HepG2 (cell line): ENCODE data around the gene MTSS2. TPM values are rescaled to one million over a fixed set of nuclear protein-coding genes. Genes with fewer than 3 reads are reported as not detected.

Source experiments
- NFYC ChIP-seq: IDR thresholded peaks from 2 replicates; pipeline ENCODE4 v1.6.1; 2016; ENCODE audit warnings: missing genetic modification reagents, missing compliant biosample characterization
- RARG ChIP-seq: sonication (generic); formaldehyde crosslinking; IDR thresholded peaks from 2 replicates; pipeline ENCODE4 v1.4.0; 2020; ENCODE audit warnings: low read depth, mild to moderate bottlenecking, missing genetic modification reagents
- RCOR2 ChIP-seq: IDR thresholded peaks from 2 replicates; pipeline ENCODE4 v1.6.1; 2016; ENCODE audit warnings: missing biosample characterization, missing genetic modification reagents
- SIX1 ChIP-seq: sonication (generic); formaldehyde crosslinking; IDR thresholded peaks from 2 replicates; pipeline ENCODE4 v1.4.0; 2020; ENCODE audit warnings: missing genetic modification reagents, borderline replicate concordance
- SMYD3 ChIP-seq: sonication (generic); formaldehyde crosslinking; IDR thresholded peaks from 2 replicates; pipeline ENCODE4 v1.8.1; 2023; ENCODE audit warnings: mild to moderate bottlenecking, missing genetic modification reagents
- SRF ChIP-seq: IDR thresholded peaks from 2 replicates; pipeline ENCODE4 v1.6.1; 2011; ENCODE audit warnings: mild to moderate bottlenecking, low read depth, low read length, moderate library complexity
- TP53 ChIP-seq: sonication (generic); formaldehyde crosslinking; conservative IDR thresholded peaks from 2 replicates; pipeline ENCODE4 v1.4.0; 2020; ENCODE audit warnings: missing genetic modification reagents
- ZNF180 ChIP-seq: sonication (generic); formaldehyde crosslinking; IDR thresholded peaks from 2 replicates; pipeline ENCODE4 v1.4.0; 2020; ENCODE audit warnings: low read depth, missing genetic modification reagents, borderline replicate concordance
- ZNF33B ChIP-seq: sonication (generic); formaldehyde crosslinking; IDR thresholded peaks from 2 replicates; pipeline ENCODE4 v1.5.1; 2020; ENCODE audit warnings: mild to moderate bottlenecking, missing genetic modification reagents
- polyA plus RNA-seq, 8 experiments: library from polyadenylated mRNA; depleted of rRNA in 3 of 8; stranded (reverse) in 7 of 8; unstranded in 1 of 8; fragments of >200 nt; fragmentation: Illumina TruSeq in 4 of 8; extraction: Trizol in 4 of 8; gene quantifications; 2 replicates each; pipeline versions ENCODE4 v1.2.1 to v1.2.3, GENCODE V29; 2011 to 2016; ENCODE audit warnings: low read depth in 4 of 8, missing spikeins in 1 of 8, mixed read lengths in 1 of 8; ENCODE audit not compliant: insufficient read depth in 1 of 8
- total RNA-seq, 5 experiments: library from RNA; depleted of rRNA; stranded (reverse); fragments of >200 nt; fragmentation: Illumina TruSeq; extraction: Trizol; gene quantifications; 2 replicates each; pipeline ENCODE4 v1.2.3, GENCODE V29; 2016; ENCODE audit warnings: low read depth in 1 of 5
- TF ChIP-seq, protein P1 (sequence below): sonication (generic); formaldehyde crosslinking; IDR thresholded peaks from 2 replicates; pipeline ENCODE4 v1.4.0; 2020; ENCODE audit warnings: missing genetic modification reagents
- TF ChIP-seq, protein P2 (sequence below): sonication (generic); formaldehyde crosslinking; IDR thresholded peaks from 2 replicates; pipeline ENCODE4 v1.4.0; 2020; ENCODE audit warnings: mild to moderate bottlenecking, missing genetic modification reagents
- TF ChIP-seq, protein P3 (sequence below): sonication (generic); formaldehyde crosslinking; IDR thresholded peaks from 2 replicates; pipeline ENCODE4 v1.8.1; 2023; ENCODE audit warnings: mild to moderate bottlenecking, missing genetic modification reagents
- TF ChIP-seq, protein P4 (sequence below): IDR thresholded peaks from 2 replicates; pipeline ENCODE4 v1.6.1; 2016; ENCODE audit warnings: mild to moderate bottlenecking, missing biosample characterization, missing genetic modification reagents
- TF ChIP-seq, protein P5 (sequence below): sonication (generic); formaldehyde crosslinking; IDR thresholded peaks from 2 replicates; pipeline ENCODE4 v1.8.0; 2022; ENCODE audit warnings: mild to moderate bottlenecking, missing genetic modification reagents
- TF ChIP-seq, protein P6 (sequence below): sonication (generic); formaldehyde crosslinking; IDR thresholded peaks from 2 replicates; pipeline ENCODE4 v1.5.0; 2020; ENCODE audit warnings: mild to moderate bottlenecking, missing genetic modification reagents, borderline replicate concordance
- TF ChIP-seq, protein P7 (sequence below): sonication (generic); formaldehyde crosslinking; IDR thresholded peaks from 2 replicates; pipeline ENCODE4 v1.9.0; 2021; ENCODE audit warnings: missing genetic modification reagents, borderline replicate concordance

MTSS2 gene
- total and polyA plus RNA-seq, 2 of the 13 experiments (the other 11 are each of a cell fraction or from before 2014, with no cell fraction given): 132 to 242 TPM

DNA sequence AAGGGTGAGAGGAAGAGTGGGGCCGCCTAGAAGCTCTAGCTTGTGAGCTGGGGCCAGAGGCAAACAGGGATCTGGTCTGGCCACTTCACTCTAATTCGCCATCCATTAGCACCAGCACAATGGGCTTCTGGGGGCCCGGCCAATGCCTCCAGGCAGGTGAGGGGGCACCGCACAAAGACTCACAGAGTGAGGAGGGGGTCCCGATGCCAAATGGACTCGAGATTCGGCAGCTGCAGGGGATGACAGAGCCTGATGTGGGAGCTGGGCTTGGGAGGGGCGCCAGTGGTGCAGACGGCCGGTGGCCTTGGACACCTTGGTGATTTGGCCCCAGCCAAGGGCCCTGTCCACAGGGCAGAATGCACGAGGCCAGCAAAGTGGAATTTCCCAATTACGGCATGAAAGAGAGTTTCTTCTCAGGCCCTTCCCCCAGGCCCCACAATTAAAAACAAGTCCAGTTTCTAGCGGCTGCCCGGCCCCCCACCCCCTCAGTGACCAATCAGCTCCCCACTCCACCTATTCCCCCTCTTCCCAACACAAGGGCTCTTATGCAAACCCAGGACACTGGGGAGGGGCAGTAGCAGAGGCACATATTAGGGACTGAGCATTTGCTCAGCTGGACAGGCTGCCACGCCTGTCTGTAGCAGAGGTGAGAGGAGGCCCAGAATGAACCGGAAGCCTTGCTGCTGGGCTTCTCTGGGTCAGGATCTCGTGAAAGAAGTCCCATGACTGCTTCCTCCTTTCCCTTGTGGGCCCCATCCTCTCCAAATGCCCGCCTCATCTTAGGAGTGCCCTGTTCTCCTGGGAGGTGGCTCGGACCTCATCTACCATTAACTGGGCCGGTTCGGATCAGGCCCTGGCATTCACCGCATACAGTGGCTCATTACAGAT, 39.4 kb upstream of the MTSS2 start (continued):
- TF ChIP-seq, protein P1, sequence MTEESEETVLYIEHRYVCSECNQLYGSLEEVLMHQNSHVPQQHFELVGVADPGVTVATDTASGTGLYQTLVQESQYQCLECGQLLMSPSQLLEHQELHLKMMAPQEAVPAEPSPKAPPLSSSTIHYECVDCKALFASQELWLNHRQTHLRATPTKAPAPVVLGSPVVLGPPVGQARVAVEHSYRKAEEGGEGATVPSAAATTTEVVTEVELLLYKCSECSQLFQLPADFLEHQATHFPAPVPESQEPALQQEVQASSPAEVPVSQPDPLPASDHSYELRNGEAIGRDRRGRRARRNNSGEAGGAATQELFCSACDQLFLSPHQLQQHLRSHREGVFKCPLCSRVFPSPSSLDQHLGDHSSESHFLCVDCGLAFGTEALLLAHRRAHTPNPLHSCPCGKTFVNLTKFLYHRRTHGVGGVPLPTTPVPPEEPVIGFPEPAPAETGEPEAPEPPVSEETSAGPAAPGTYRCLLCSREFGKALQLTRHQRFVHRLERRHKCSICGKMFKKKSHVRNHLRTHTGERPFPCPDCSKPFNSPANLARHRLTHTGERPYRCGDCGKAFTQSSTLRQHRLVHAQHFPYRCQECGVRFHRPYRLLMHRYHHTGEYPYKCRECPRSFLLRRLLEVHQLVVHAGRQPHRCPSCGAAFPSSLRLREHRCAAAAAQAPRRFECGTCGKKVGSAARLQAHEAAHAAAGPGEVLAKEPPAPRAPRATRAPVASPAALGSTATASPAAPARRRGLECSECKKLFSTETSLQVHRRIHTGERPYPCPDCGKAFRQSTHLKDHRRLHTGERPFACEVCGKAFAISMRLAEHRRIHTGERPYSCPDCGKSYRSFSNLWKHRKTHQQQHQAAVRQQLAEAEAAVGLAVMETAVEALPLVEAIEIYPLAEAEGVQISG (CRISPR knock-in tag): peak; percentile 69
- TF ChIP-seq RARG (CRISPR knock-in tag) (no peak; the same call in 1 of the 2 replicates), TP53 (CRISPR knock-in tag) (peak; percentile 75; the same call in 1 of the 2 replicates), SMYD3 (peak; percentile 95), RCOR2 (CRISPR knock-in tag) (peak; percentile 64), NFYC (CRISPR knock-in tag) (peak; percentile 75), ZNF33B (CRISPR knock-in tag) (no peak; the same call in 1 of the 2 replicates), SIX1 (peak; percentile 78; the same call in 1 of the 2 replicates), SRF (peak; percentile 81), ZNF180 (0 out of 2 replicates have a peak, but pooled peaks have one; percentile 82)
- TF ChIP-seq, protein P2, sequence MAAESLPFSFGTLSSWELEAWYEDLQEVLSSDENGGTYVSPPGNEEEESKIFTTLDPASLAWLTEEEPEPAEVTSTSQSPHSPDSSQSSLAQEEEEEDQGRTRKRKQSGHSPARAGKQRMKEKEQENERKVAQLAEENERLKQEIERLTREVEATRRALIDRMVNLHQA (CRISPR knock-in tag): peak; percentile 43; the same call in 1 of the 2 replicates
- TF ChIP-seq, protein P3, sequence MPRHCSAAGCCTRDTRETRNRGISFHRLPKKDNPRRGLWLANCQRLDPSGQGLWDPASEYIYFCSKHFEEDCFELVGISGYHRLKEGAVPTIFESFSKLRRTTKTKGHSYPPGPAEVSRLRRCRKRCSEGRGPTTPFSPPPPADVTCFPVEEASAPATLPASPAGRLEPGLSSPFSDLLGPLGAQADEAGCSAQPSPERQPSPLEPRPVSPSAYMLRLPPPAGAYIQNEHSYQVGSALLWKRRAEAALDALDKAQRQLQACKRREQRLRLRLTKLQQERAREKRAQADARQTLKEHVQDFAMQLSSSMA (CRISPR knock-in tag): no peak; the same call in 1 of the 2 replicates
- TF ChIP-seq, protein P4, sequence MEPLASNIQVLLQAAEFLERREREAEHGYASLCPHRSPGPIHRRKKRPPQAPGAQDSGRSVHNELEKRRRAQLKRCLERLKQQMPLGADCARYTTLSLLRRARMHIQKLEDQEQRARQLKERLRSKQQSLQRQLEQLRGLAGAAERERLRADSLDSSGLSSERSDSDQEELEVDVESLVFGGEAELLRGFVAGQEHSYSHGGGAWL (CRISPR knock-in tag): peak; percentile 27
- TF ChIP-seq, protein P5, sequence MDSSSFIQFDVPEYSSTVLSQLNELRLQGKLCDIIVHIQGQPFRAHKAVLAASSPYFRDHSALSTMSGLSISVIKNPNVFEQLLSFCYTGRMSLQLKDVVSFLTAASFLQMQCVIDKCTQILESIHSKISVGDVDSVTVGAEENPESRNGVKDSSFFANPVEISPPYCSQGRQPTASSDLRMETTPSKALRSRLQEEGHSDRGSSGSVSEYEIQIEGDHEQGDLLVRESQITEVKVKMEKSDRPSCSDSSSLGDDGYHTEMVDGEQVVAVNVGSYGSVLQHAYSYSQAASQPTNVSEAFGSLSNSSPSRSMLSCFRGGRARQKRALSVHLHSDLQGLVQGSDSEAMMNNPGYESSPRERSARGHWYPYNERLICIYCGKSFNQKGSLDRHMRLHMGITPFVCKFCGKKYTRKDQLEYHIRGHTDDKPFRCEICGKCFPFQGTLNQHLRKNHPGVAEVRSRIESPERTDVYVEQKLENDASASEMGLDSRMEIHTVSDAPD (CRISPR knock-in tag): peak; percentile 80
- TF ChIP-seq, protein P6, sequence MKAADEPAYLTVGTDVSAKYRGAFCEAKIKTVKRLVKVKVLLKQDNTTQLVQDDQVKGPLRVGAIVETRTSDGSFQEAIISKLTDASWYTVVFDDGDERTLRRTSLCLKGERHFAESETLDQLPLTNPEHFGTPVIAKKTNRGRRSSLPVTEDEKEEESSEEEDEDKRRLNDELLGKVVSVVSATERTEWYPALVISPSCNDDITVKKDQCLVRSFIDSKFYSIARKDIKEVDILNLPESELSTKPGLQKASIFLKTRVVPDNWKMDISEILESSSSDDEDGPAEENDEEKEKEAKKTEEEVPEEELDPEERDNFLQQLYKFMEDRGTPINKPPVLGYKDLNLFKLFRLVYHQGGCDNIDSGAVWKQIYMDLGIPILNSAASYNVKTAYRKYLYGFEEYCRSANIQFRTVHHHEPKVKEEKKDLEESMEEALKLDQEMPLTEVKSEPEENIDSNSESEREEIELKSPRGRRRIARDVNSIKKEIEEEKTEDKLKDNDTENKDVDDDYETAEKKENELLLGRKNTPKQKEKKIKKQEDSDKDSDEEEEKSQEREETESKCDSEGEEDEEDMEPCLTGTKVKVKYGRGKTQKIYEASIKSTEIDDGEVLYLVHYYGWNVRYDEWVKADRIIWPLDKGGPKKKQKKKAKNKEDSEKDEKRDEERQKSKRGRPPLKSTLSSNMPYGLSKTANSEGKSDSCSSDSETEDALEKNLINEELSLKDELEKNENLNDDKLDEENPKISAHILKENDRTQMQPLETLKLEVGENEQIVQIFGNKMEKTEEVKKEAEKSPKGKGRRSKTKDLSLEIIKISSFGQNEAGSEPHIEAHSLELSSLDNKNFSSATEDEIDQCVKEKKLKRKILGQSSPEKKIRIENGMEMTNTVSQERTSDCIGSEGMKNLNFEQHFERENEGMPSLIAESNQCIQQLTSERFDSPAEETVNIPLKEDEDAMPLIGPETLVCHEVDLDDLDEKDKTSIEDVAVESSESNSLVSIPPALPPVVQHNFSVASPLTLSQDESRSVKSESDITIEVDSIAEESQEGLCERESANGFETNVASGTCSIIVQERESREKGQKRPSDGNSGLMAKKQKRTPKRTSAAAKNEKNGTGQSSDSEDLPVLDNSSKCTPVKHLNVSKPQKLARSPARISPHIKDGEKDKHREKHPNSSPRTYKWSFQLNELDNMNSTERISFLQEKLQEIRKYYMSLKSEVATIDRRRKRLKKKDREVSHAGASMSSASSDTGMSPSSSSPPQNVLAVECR (CRISPR knock-in tag): peak; percentile 60; the same call in 1 of the 2 replicates
- TF ChIP-seq, protein P7, sequence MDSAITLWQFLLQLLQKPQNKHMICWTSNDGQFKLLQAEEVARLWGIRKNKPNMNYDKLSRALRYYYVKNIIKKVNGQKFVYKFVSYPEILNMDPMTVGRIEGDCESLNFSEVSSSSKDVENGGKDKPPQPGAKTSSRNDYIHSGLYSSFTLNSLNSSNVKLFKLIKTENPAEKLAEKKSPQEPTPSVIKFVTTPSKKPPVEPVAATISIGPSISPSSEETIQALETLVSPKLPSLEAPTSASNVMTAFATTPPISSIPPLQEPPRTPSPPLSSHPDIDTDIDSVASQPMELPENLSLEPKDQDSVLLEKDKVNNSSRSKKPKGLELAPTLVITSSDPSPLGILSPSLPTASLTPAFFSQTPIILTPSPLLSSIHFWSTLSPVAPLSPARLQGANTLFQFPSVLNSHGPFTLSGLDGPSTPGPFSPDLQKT (CRISPR knock-in tag): peak; percentile 38; the same call in 1 of the 2 replicates
